Panc1 (cell line): ENCODE results near the gene GTF3A.

ENCODE experiments used
- POLR2AphosphoS5 ChIP-seq: IDR thresholded peaks from 2 replicates; pipeline ENCODE4 v1.6.1; 2012; ENCODE audit warnings: mild to moderate bottlenecking, low read depth, low read length, moderate library complexity
- TF ChIP-seq, protein P1 (sequence below): fragments of 450-650 bp; IDR thresholded peaks from 2 replicates; pipeline ENCODE4 v1.5.1; 2017; ENCODE audit warnings: mild to moderate bottlenecking
- TF ChIP-seq, protein P2 (sequence below), 2 experiments: IDR thresholded peaks; 2 replicates each; pipeline ENCODE4 v1.6.1; 2011 to 2012; ENCODE audit warnings: low read depth in 2 of 2, control low read depth in 1 of 2, low read length in 1 of 2, mild to moderate bottlenecking in 1 of 2, moderate library complexity in 1 of 2; ENCODE audit not compliant: insufficient read depth in 1 of 2

DNA sequence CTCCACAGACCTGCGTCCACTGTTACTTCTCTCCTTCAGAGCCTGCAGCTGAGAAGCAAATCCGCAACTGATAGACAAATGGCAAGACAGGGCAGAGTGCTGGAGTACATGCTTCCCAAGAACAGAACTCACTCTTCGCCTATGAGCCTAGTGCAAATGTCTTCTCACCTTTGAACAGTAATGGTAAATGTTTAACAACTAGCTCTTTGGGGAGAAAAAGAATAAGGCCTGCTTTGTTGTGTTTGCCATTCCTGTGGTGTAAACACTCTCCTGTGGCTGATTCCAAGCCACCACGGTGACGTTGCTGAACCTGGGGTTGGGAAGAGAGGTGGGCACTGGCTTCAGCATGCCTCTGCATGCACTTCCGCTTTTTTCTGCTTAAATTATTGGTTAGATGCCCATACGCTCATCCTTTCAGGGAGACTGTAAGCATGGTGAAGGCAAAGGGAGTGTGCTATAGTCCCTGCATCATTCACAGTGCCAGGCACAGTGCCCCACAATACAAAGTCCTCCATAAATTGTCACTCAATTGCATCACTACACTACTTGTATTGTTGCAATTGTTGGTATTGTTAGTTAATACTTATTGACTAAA, 28.1 kb upstream of the GTF3A start:
- TF ChIP-seq, protein P1, sequence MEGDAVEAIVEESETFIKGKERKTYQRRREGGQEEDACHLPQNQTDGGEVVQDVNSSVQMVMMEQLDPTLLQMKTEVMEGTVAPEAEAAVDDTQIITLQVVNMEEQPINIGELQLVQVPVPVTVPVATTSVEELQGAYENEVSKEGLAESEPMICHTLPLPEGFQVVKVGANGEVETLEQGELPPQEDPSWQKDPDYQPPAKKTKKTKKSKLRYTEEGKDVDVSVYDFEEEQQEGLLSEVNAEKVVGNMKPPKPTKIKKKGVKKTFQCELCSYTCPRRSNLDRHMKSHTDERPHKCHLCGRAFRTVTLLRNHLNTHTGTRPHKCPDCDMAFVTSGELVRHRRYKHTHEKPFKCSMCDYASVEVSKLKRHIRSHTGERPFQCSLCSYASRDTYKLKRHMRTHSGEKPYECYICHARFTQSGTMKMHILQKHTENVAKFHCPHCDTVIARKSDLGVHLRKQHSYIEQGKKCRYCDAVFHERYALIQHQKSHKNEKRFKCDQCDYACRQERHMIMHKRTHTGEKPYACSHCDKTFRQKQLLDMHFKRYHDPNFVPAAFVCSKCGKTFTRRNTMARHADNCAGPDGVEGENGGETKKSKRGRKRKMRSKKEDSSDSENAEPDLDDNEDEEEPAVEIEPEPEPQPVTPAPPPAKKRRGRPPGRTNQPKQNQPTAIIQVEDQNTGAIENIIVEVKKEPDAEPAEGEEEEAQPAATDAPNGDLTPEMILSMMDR, result no peak
- no peak for TF ChIP-seq POLR2AphosphoS5
- TF ChIP-seq, protein P2, sequence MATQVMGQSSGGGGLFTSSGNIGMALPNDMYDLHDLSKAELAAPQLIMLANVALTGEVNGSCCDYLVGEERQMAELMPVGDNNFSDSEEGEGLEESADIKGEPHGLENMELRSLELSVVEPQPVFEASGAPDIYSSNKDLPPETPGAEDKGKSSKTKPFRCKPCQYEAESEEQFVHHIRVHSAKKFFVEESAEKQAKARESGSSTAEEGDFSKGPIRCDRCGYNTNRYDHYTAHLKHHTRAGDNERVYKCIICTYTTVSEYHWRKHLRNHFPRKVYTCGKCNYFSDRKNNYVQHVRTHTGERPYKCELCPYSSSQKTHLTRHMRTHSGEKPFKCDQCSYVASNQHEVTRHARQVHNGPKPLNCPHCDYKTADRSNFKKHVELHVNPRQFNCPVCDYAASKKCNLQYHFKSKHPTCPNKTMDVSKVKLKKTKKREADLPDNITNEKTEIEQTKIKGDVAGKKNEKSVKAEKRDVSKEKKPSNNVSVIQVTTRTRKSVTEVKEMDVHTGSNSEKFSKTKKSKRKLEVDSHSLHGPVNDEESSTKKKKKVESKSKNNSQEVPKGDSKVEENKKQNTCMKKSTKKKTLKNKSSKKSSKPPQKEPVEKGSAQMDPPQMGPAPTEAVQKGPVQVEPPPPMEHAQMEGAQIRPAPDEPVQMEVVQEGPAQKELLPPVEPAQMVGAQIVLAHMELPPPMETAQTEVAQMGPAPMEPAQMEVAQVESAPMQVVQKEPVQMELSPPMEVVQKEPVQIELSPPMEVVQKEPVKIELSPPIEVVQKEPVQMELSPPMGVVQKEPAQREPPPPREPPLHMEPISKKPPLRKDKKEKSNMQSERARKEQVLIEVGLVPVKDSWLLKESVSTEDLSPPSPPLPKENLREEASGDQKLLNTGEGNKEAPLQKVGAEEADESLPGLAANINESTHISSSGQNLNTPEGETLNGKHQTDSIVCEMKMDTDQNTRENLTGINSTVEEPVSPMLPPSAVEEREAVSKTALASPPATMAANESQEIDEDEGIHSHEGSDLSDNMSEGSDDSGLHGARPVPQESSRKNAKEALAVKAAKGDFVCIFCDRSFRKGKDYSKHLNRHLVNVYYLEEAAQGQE (IDR thresholded peaks at IDR 0.05; ENCODE audit: insufficient read depth in 1 of 2, low read depth in 2 of 2, low read length in 1 of 2), result no peak
